GM12891 (cell line): ENCODE results near the gene IL1RAP.

Source experiments
- DNase-seq: peaks from one replicate; pipeline ENCODE4 v3.0.0; 2011; ENCODE audit warnings: low spot score; ENCODE audit not compliant: insufficient read length
- FAIRE-seq: peaks from 2 replicates; lab custom pipeline; 2011; peaks lifted over from hg19 to GRCh38; lab: Jason Lieb, UNC
- PAX5 ChIP-seq: IDR thresholded peaks from 2 replicates; pipeline ENCODE4 v1.6.1; 2011; ENCODE audit warnings: low read length, moderate library complexity, mild to moderate bottlenecking; ENCODE audit not compliant: insufficient read depth, severe bottlenecking
- POLR2A ChIP-seq: IDR thresholded peaks from 2 replicates; pipeline ENCODE4 v1.6.1; 2011; ENCODE audit warnings: low read depth, low read length, control low read depth
- POLR2AphosphoS5 ChIP-seq: IDR thresholded peaks from 2 replicates; pipeline ENCODE4 v1.6.1; 2011; ENCODE audit warnings: low read depth, low read length, control low read depth
- POU2F2 ChIP-seq: IDR thresholded peaks from 2 replicates; pipeline ENCODE4 v1.6.1; 2011; ENCODE audit warnings: low read depth, mild to moderate bottlenecking, control low read depth, low read length, moderate library complexity
- SPI1 ChIP-seq: IDR thresholded peaks from 2 replicates; pipeline ENCODE4 v1.6.1; 2011; ENCODE audit warnings: low read depth, low read length, control low read depth
- TAF1 ChIP-seq: IDR thresholded peaks from 2 replicates; pipeline ENCODE4 v1.6.1; 2011; ENCODE audit warnings: low read depth, low read length, control low read depth

IL1RAP gene

DNA sequence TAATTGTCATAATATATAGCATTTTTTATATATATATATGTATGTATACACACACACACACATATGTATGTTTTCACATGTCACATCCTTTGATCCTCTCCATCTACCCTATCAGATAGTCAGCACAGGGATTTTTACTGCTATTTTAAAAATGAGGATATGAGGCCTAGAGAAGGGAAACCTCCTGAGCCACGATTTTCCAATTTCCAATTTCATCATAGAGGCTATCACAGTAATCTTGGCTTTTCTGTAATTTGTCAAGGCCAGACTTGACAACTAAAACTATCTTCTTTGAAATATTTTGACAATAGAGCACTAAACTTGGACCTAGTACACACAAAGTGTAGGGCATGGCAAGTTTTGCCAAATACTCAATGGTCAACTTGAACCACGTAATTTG lies 42.5 kb downstream of the IL1RAP start:
- DNase-seq = no peak
- TF ChIP-seq PAX5 (no peak), TAF1 (no peak), SPI1 (no peak), POLR2AphosphoS5 (no peak), POLR2A (no peak), POU2F2 (no peak)
- no peak for FAIRE-seq

DNA sequence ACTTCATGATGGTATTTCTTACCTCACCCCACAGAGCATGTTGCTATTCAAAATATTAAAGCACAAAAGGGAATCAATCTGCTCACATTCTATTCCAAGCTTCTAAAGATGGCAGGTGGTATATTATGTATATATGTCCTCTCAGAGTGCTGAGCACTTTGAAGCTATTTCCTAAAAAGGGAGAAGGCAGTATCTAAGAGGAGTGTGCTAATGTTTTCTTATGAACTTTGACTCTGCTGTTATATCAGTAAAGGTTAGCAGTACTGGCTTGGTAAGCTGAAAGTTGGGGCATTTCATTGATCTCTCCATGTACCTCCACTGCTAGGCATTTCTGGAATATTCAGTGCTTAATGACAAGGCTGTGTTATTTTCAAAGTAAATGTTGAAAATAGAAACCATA lies 43.4 kb downstream of the IL1RAP start:
- no peak for FAIRE-seq
- TF ChIP-seq POU2F2 (no peak), PAX5 (no peak)
- no peak for DNase-seq

GRCh38 chr3:190558316-190558715 lies 44.4 kb downstream of the IL1RAP start:
- DNase-seq (no peak), FAIRE-seq (no peak)
- TF ChIP-seq POLR2A (no peak), SPI1 (no peak), PAX5 (no peak), POLR2AphosphoS5 (no peak), TAF1 (no peak), POU2F2 (no peak)

GRCh38 chr3:190558796-190559195 lies 44.9 kb downstream of the IL1RAP start:
- FAIRE-seq = no peak
- TF ChIP-seq POLR2A (no peak), POU2F2 (no peak), POLR2AphosphoS5 (no peak), PAX5 (no peak), TAF1 (no peak), SPI1 (no peak)

DNA sequence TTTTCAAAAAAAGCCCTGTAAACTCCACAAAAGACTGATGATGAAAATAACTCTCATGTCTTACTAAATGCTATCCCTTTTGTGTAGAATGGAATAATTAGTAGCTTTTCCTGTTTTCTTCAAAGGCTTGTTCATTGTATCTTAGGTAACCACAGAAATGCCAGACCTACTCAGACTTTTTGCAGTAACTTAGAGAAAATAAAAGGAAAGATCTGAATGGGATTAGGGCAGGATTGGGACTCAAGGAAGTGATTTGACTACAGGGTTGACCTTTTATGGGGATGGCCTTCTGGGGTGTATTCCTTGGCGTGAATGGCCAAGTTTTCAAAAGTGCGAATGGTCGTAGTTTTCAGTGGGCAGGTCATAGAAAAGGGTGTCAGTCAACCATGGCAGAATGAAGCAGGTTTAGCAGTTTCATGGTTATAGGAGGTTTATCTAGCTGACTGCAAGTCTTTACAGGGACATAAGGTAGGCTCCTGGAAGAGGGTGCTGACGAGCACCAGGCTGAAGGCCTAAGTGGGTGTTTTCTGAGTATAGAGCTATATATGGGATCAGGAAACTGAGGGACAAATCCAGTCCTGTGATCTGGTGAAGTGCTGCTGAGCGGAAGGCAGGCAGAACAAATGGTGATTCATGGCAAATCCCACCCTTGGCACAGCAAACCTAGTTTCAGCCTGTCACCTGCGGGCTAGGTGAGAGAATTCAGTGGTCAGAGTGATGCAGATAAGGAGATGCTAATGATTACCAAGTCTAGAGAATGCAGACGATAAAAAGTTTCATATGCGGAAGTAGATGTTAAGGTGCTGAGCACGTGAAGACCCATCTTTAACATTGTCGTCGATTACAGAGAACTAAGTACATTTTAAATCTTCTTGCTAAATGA lies 46.4 kb downstream of the IL1RAP start:
- TF ChIP-seq POLR2A (no peak), SPI1 (no peak), POLR2AphosphoS5 (no peak), PAX5 (no peak), TAF1 (no peak), POU2F2 (no peak)
- no peak for DNase-seq

More at GRCh38 chr3:190558796-190559195, 44.9 kb downstream of the IL1RAP start:
- no peak for DNase-seq

DNA sequence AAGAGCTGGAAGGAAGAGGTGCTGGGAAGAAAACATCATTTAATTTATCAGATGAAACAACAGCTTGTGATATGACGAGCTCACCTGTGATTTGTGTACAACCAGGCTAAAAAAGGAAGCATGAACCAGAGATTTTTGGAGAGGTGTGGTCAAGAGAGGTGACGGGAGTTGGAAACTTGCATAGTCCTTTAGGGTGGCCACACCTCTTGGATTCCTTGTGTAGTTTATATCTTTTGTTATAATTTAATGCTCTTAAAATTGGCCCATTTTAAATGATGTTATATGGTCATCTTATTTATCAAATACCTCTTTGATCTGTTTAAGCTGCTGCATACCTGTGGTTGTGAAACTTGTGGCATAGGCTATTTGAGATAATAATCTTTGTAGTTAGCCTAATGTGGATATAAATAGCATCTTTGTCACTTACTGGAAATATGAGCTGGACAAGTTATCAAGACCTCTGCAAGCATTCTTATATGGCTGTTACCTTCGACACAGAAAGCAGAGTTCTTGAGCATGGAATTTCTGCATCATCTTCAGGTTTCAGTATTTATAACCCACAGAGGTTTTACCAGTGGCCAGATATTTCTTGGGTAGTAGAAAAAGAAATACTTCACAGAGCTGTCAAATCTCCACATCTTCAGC lies 49.1 kb downstream of the IL1RAP start:
- DNase-seq (no peak), FAIRE-seq (no peak)
- TF ChIP-seq POU2F2 = no peak
- TF ChIP-seq SPI1 = no peak
- TF ChIP-seq POLR2AphosphoS5 = no peak
- no peak for TF ChIP-seq PAX5

More for the DNA sequence above, 46.4 kb downstream of the IL1RAP start:
- no peak for FAIRE-seq

GRCh38 chr3:190564175-190564574 lies 50.3 kb downstream of the IL1RAP start:
- TF ChIP-seq POLR2AphosphoS5 = no peak
- TF ChIP-seq POU2F2 = no peak
- no peak for TF ChIP-seq TAF1
- no peak for TF ChIP-seq POLR2A
- TF ChIP-seq PAX5 = no peak
- TF ChIP-seq SPI1 = no peak
- DNase-seq = no peak
- FAIRE-seq = no peak

DNA sequence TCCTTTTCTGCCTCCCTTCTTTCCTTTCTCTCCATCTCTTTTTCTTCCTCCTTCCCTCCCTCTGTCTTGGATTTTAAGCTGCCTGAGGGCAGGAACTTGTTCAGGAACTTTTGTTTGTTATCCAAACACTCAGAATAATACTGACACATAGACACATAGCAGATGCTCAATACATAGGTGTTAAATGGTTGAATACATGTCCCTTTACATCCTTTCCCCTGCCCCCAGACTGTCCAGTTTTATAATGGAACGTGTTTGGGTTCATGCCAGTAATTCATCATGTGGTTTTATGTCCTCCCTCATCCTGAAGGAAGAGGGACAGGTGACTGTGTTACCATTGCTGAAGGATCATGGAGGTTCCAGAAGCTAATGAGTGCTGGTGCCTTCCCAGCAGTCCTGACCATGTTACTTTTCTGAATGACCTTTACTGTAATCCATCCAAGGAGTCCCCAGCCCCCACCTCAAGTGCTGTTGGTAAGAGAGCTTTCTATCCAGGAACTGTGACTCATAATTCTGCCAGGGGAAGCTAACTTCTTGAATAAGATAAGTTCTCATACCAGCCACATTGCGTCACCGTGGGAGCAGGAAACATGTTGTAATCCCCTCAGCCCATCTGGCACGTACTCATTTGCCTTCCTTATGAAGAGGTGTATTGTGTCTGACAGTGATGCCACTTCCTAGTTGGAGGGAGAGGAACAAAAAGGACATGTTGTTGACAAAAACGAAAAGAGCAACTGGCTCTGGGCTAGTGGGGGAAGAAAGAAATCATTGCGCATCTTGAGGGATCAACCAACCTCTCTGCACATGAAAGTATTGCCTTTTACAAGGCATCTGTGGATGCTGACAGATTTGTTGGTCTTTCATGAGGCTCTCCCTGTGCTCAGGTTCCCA lies 52.4 kb downstream of the IL1RAP start:
- FAIRE-seq (no peak), DNase-seq (no peak)
- TF ChIP-seq SPI1 = no peak
- TF ChIP-seq POLR2A = no peak
- no peak for TF ChIP-seq POLR2AphosphoS5
- TF ChIP-seq PAX5 = no peak
- TF ChIP-seq POU2F2 = no peak
- TF ChIP-seq TAF1 = no peak

GRCh38 chr3:190568036-190568435 lies 54.2 kb downstream of the IL1RAP start:
- TF ChIP-seq POU2F2 (no peak), TAF1 (no peak), POLR2A (no peak), PAX5 (no peak), POLR2AphosphoS5 (no peak), SPI1 (no peak)
- FAIRE-seq = no peak
- DNase-seq = no peak

DNA sequence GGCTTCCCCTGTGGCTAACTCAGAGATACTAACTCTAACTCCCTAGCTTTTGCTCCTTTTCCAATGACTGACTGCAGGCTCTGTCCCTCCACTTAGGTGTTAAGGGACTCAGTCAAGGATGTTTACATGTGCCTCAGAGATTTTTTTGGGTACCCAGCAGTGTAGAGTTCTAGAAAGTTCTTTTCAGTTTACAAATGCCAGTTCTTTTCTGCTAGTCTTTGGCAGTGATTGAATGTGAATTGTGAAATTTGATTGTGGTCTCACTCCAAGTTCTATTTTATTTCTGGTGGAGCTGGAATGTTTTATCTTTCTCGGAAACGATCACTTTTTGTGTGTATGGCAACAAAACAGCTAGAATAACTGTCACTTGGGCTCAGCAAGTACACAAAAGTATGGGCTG lies 60.6 kb downstream of the IL1RAP start:
- TF ChIP-seq PAX5 = no peak
- TF ChIP-seq POLR2A = no peak
- TF ChIP-seq POLR2AphosphoS5 = no peak
- TF ChIP-seq SPI1 = no peak
- no peak for TF ChIP-seq POU2F2
- no peak for TF ChIP-seq TAF1
- DNase-seq (no peak), FAIRE-seq (no peak)
